ENCODE data around the gene PCDHA7.

GRCh38 chr5:140800816-140801493, 33.1 kb upstream of the PCDHA7 start, which contains the start of gene PCDHA3:
- TF ChIP-seq FOS (IDR thresholded peaks at IDR 0.05; ENCODE audit: low read depth, low read length) (no peak), RFX5 (IDR thresholded peaks at IDR 0.05; ENCODE audit: low read depth, low read length) (no peak), BHLHE40 (IDR thresholded peaks at IDR 0.05; ENCODE audit: low read depth, low read length) (no peak), POLR2A (IDR thresholded peaks at IDR 0.05; ENCODE audit: low read depth, low read length) (no peak)
- TF ChIP-seq, protein P1, sequence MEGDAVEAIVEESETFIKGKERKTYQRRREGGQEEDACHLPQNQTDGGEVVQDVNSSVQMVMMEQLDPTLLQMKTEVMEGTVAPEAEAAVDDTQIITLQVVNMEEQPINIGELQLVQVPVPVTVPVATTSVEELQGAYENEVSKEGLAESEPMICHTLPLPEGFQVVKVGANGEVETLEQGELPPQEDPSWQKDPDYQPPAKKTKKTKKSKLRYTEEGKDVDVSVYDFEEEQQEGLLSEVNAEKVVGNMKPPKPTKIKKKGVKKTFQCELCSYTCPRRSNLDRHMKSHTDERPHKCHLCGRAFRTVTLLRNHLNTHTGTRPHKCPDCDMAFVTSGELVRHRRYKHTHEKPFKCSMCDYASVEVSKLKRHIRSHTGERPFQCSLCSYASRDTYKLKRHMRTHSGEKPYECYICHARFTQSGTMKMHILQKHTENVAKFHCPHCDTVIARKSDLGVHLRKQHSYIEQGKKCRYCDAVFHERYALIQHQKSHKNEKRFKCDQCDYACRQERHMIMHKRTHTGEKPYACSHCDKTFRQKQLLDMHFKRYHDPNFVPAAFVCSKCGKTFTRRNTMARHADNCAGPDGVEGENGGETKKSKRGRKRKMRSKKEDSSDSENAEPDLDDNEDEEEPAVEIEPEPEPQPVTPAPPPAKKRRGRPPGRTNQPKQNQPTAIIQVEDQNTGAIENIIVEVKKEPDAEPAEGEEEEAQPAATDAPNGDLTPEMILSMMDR (conservative IDR thresholded peaks at IDR 0.05; ENCODE audit: low read depth, low read length), result peak; percentile 30

Measured in IMR-90 (cell line).